HepG2 (cell line): ENCODE results near the gene OSGEPL1. TPM values are rescaled to one million over a fixed set of nuclear protein-coding genes. Genes with fewer than 3 reads are reported as not detected.

Source experiments
- ATF7 ChIP-seq, 2 experiments: fragments of 450-650 bp in 1 of 2; sonication (generic) in 1 of 2; formaldehyde crosslinking in 1 of 2; IDR thresholded peaks; 2 replicates each; pipeline versions ENCODE4 v1.4.0 to v1.6.1; 2016 to 2020; ENCODE audit warnings: antibody characterized with exemption in 1 of 2, mild to moderate bottlenecking in 1 of 2, missing genetic modification reagents in 1 of 2
- E2F5 ChIP-seq: sonication (generic); formaldehyde crosslinking; conservative IDR thresholded peaks from 2 replicates; pipeline ENCODE4 v1.4.0; 2020; ENCODE audit warnings: missing genetic modification reagents
- FOXM1 ChIP-seq: sonication (generic); formaldehyde crosslinking; IDR thresholded peaks from 2 replicates; pipeline ENCODE4 v1.5.0; 2020; ENCODE audit warnings: missing genetic modification reagents
- GABPA ChIP-seq, 2 experiments: IDR thresholded peaks; 2 replicates each; pipeline ENCODE4 v1.6.1; 2011 to 2016; ENCODE audit warnings: low read depth in 2 of 2, low read length in 1 of 2, missing biosample characterization in 1 of 2, missing genetic modification characterization in 1 of 2
- GRHL1 ChIP-seq: sonication (generic); formaldehyde crosslinking; conservative IDR thresholded peaks from 2 replicates; pipeline ENCODE4 v1.8.0; 2022; ENCODE audit warnings: missing genetic modification reagents
- HNRNPK ChIP-seq: fragments of 200-400 bp; formaldehyde crosslinking; IDR thresholded peaks from 2 replicates; pipeline ENCODE4 v1.6.1; 2018; ENCODE audit warnings: low read length, low read depth, moderate library complexity, mild to moderate bottlenecking; ENCODE audit not compliant: poor library complexity, severe bottlenecking
- MEIS2 ChIP-seq: sonication (generic); formaldehyde crosslinking; IDR thresholded peaks from 2 replicates; pipeline ENCODE4 v1.9.0; 2021; ENCODE audit warnings: mild to moderate bottlenecking, missing genetic modification reagents
- NFE2L2 ChIP-seq: fragments of 150-350 bp; IDR thresholded peaks from 2 replicates; pipeline ENCODE4 v1.6.1; 2014; ENCODE audit warnings: low read length
- PAF1 ChIP-seq: IDR thresholded peaks from 2 replicates; pipeline ENCODE4 v1.6.1; 2016; ENCODE audit warnings: missing genetic modification reagents, missing compliant biosample characterization
- PAWR ChIP-seq: sonication (generic); formaldehyde crosslinking; IDR thresholded peaks from 2 replicates; pipeline ENCODE4 v1.4.0; 2020; ENCODE audit warnings: missing genetic modification reagents, mild to moderate bottlenecking, borderline replicate concordance
- TERF1 ChIP-seq: sonication (generic); formaldehyde crosslinking; IDR thresholded peaks from 2 replicates; pipeline ENCODE4 v1.8.0; 2022; ENCODE audit warnings: mild to moderate bottlenecking, missing genetic modification reagents, moderate library complexity
- TGIF2 ChIP-seq: IDR thresholded peaks from 2 replicates; pipeline ENCODE4 v1.6.1; 2016; ENCODE audit warnings: control low read depth, missing compliant biosample characterization
- U2AF2 ChIP-seq: fragments of 200-400 bp; formaldehyde crosslinking; IDR thresholded peaks from 2 replicates; pipeline ENCODE4 v1.6.1; 2017; ENCODE audit warnings: low read depth, mild to moderate bottlenecking, low read length
- ZBTB49 ChIP-seq: sonication (generic); formaldehyde crosslinking; IDR thresholded peaks from 2 replicates; pipeline ENCODE4 v1.4.0; 2020; ENCODE audit warnings: missing genetic modification reagents, borderline replicate concordance
- ZBTB8A ChIP-seq: sonication (generic); formaldehyde crosslinking; IDR thresholded peaks from 2 replicates; pipeline ENCODE4 v1.4.0; 2020; ENCODE audit warnings: mild to moderate bottlenecking, low read depth, missing genetic modification reagents, borderline replicate concordance
- ZFY ChIP-seq: sonication (generic); formaldehyde crosslinking; IDR thresholded peaks from 2 replicates; pipeline ENCODE4 v1.4.0; 2020; ENCODE audit warnings: missing genetic modification reagents
- ZNF101 ChIP-seq: sonication (generic); formaldehyde crosslinking; IDR thresholded peaks from 2 replicates; pipeline ENCODE4 v1.4.0; 2020; ENCODE audit warnings: mild to moderate bottlenecking, low read depth, missing genetic modification reagents, borderline replicate concordance
- ZNF580 ChIP-seq: IDR thresholded peaks from 2 replicates; pipeline ENCODE4 v1.6.1; 2016; ENCODE audit warnings: low read depth, borderline replicate concordance
- ZNF639 ChIP-seq: conservative IDR thresholded peaks from 2 replicates; pipeline ENCODE4 v1.6.1; 2018; ENCODE audit warnings: missing genetic modification reagents
- ZNF761 ChIP-seq: sonication (generic); formaldehyde crosslinking; conservative IDR thresholded peaks from 2 replicates; pipeline ENCODE4 v1.4.0; 2020; ENCODE audit warnings: mild to moderate bottlenecking, missing genetic modification reagents
- ZNF788 ChIP-seq: sonication (generic); formaldehyde crosslinking; IDR thresholded peaks from 2 replicates; pipeline ENCODE4 v1.5.0; 2020; ENCODE audit warnings: mild to moderate bottlenecking, missing genetic modification reagents, borderline replicate concordance
- polyA plus RNA-seq, 8 experiments: library from polyadenylated mRNA; depleted of rRNA in 3 of 8; stranded (reverse) in 7 of 8; unstranded in 1 of 8; fragments of >200 nt; fragmentation: Illumina TruSeq in 4 of 8; extraction: Trizol in 4 of 8; gene quantifications; 2 replicates each; pipeline versions ENCODE4 v1.2.1 to v1.2.3, GENCODE V29; 2011 to 2016; ENCODE audit warnings: low read depth in 4 of 8, missing spikeins in 1 of 8, mixed read lengths in 1 of 8; ENCODE audit not compliant: insufficient read depth in 1 of 8
- total RNA-seq, 5 experiments: library from RNA; depleted of rRNA; stranded (reverse); fragments of >200 nt; fragmentation: Illumina TruSeq; extraction: Trizol; gene quantifications; 2 replicates each; pipeline ENCODE4 v1.2.3, GENCODE V29; 2016; ENCODE audit warnings: low read depth in 1 of 5

OSGEPL1 gene
- total and polyA plus RNA-seq, 2 of the 13 experiments (the other 11 are each of a cell fraction or from before 2014, with no cell fraction given): 10.2 to 10.8 TPM

- TF ChIP-seq GRHL1 (CRISPR knock-in tag) (no peak), GABPA (IDR thresholded peaks at IDR 0.05; ENCODE audit: low read depth, low read length) (peak; percentile 43; the same call in 1 of the 2 replicates), GABPA (CRISPR knock-in tag; IDR thresholded peaks at IDR 0.05; ENCODE audit: low read depth) (peak; percentile 88), ZNF761 (CRISPR knock-in tag) (no peak), TERF1 (CRISPR knock-in tag) (no peak), ZNF580 (CRISPR knock-in tag) (no peak), U2AF2 (no peak), FOXM1 (CRISPR knock-in tag) (no peak), ZNF639 (no peak), ZFY (CRISPR knock-in tag) (no peak), NFE2L2 (no peak), PAWR (CRISPR knock-in tag) (no peak), E2F5 (CRISPR knock-in tag) (no peak), ZBTB49 (no peak), TGIF2 (CRISPR knock-in tag) (no peak), MEIS2 (CRISPR knock-in tag) (no peak), HNRNPK (no peak), ZNF788 (CRISPR knock-in tag) (no peak), PAF1 (CRISPR knock-in tag) (no peak), ATF7 (IDR thresholded peaks at IDR 0.05) (peak; percentile 25; the same call in 1 of the 2 replicates), ATF7 (CRISPR knock-in tag; IDR thresholded peaks at IDR 0.05) (no peak), ZNF101 (no peak), ZBTB8A (no peak)
Observed at GRCh38 chr2:189783451-189783926, 20.9 kb upstream of the OSGEPL1 start (continued).
